B cell (primary cell): Measurements from ENCODE around the gene APOD. TPM values are rescaled to one million over a fixed set of nuclear protein-coding genes. Genes with fewer than 3 reads are reported as not detected.
"Not testable (repeated sequence)": the region's sequence is repeated elsewhere in the genome, so short reads cannot be mapped to it uniquely, and the experiment has no call there.

Source experiments
- ATAC-seq: fragments of 200-7000 bp; cut with Tn5 transposase; one replicate; pipeline ENCODE4 v1.10.0; 2021; ENCODE audit warnings: low read depth, mild to moderate bottlenecking, moderate number of reproducible peaks, moderate library complexity
- CTCF ChIA-PET: fragments of 350-600 bp; sonication (Branson Sonifier 250); formaldehyde crosslinking; loops from one replicate; lab custom pipeline; 2021; ENCODE audit warnings: antibody characterized with exemption, inconsistent platforms; lab: Charles Lee
- POLR2A ChIA-PET: fragments of 350-600 bp; sonication (Branson Sonifier 250); formaldehyde crosslinking; loops from one replicate; lab custom pipeline; 2021; ENCODE audit warnings: antibody characterized with exemption; lab: Charles Lee
- DNase-seq: peaks from one replicate; pipeline ENCODE4 v3.0.0; 2013
- H2AFZ ChIP-seq: 2 replicates; pipeline ENCODE4 v1.6.1; 2012; ENCODE audit warnings: mild to moderate bottlenecking, low read depth, low read length; ENCODE audit not compliant: insufficient read depth, poor library complexity, severe bottlenecking
- H3K27ac ChIP-seq, 2 donors: 1 replicate in 1 of 2; 2 replicates in 1 of 2; pipeline ENCODE4 v1.5.1; 2012 to 2013; ENCODE audit warnings: low read length in 2 of 2, mild to moderate bottlenecking in 2 of 2, moderate library complexity in 1 of 2
- H3K27me3 ChIP-seq, 4 experiments: fragments of 200-600 bp in 1 of 4; sonication (generic) in 1 of 4; replicated peaks in 1 of 4; 1 replicate in 2 of 4; 2 replicates in 2 of 4; pipeline versions ENCODE4 v1.6.1 to v1.7.0; 2013 to 2016; ENCODE audit warnings: low read length in 3 of 4, mild to moderate bottlenecking in 2 of 4, mixed read lengths in 1 of 4, moderate library complexity in 1 of 4; ENCODE audit not compliant: insufficient read depth in 4 of 4, control insufficient read depth in 3 of 4; ENCODE audit errors: control extremely low read depth in 1 of 4
- H3K36me3 ChIP-seq, 2 experiments: replicated peaks in 1 of 2; 1 replicate in 1 of 2; 2 replicates in 1 of 2; pipeline versions ENCODE4 v1.6.1 to v1.7.1; 2013; ENCODE audit warnings: low read length in 1 of 2; ENCODE audit not compliant: insufficient read depth in 2 of 2, control insufficient read depth in 1 of 2; ENCODE audit errors: control extremely low read depth in 1 of 2, extremely low read depth in 1 of 2
- H3K4me1 ChIP-seq, 2 donors: fragments of 200-600 bp in 1 of 2; sonication (generic) in 1 of 2; 1 replicate in 1 of 2; 2 replicates in 1 of 2; pipeline versions ENCODE4 v1.5.1 to v1.6.1; 2013 to 2017; ENCODE audit warnings: low read length in 2 of 2; ENCODE audit not compliant: control insufficient read depth in 2 of 2, insufficient read depth in 2 of 2
- H3K4me2 ChIP-seq: replicated peaks from 2 replicates; pipeline ENCODE3; 2012; ENCODE audit warnings: mild to moderate bottlenecking, low read depth, low read length; ENCODE audit not compliant: poor library complexity, severe bottlenecking
- H3K4me3 ChIP-seq, 5 experiments: fragments of 200-600 bp in 1 of 5; sonication (generic) in 1 of 5; 1 replicate in 3 of 5; 2 replicates in 2 of 5; pipeline versions ENCODE4 v1.5.1 to v1.7.0; 2011 to 2016; ENCODE audit warnings: low read length in 4 of 5, mild to moderate bottlenecking in 4 of 5, low read depth in 2 of 5, control low read depth in 1 of 5, moderate library complexity in 1 of 5; ENCODE audit not compliant: insufficient read depth in 1 of 5; ENCODE audit errors: control extremely low read depth in 1 of 5, extremely low read depth in 1 of 5
- H3K79me2 ChIP-seq: fragments of 200-600 bp; sonication (generic); one replicate; pipeline ENCODE4 v1.6.0; 2016; ENCODE audit warnings: low read length; ENCODE audit not compliant: control insufficient read depth, insufficient read depth
- H3K9ac ChIP-seq: fragments of 200-600 bp; sonication (generic); 2 replicates; pipeline ENCODE4 v1.6.1; 2017; ENCODE audit warnings: mild to moderate bottlenecking, low read length, moderate library complexity
- H3K9me3 ChIP-seq, 3 donors: one replicate each; pipeline versions ENCODE4 v1.6.1 to v1.7.1; 2013; ENCODE audit warnings: low read length in 2 of 3; ENCODE audit not compliant: control insufficient read depth in 2 of 3, insufficient read depth in 1 of 3; ENCODE audit errors: control extremely low read depth in 1 of 3
- H4K20me1 ChIP-seq: 2 replicates; pipeline ENCODE4 v1.6.0; 2012; ENCODE audit warnings: mild to moderate bottlenecking, low read length; ENCODE audit not compliant: insufficient read depth, control insufficient read depth, poor library complexity, severe bottlenecking
- H3K27ac Mint-ChIP-seq: one replicate; pipeline ENCODE4 v1.8.0; 2021; ENCODE audit warnings: mixed read lengths
- H3K27me3 Mint-ChIP-seq: one replicate; pipeline ENCODE4 v1.8.0; 2021; ENCODE audit warnings: mixed read lengths
- H3K4me1 Mint-ChIP-seq: one replicate; pipeline ENCODE4 v1.8.0; 2021; ENCODE audit warnings: mixed read lengths
- H3K4me3 Mint-ChIP-seq: one replicate; pipeline ENCODE4 v1.8.0; 2021; ENCODE audit warnings: mixed read lengths
- H3K9me3 Mint-ChIP-seq: one replicate; pipeline ENCODE4 v1.8.0; 2022; ENCODE audit warnings: mixed read lengths; ENCODE audit not compliant: insufficient read depth
- CTCF ChIP-seq: fragments of 200-600 bp; IDR thresholded peaks from one replicate; pipeline ENCODE4 v1.8.0; 2022; ENCODE audit warnings: antibody characterized with exemption, mild to moderate bottlenecking
- EZH2 ChIP-seq: IDR thresholded peaks from 2 replicates; pipeline ENCODE4 v1.6.1; 2012; ENCODE audit warnings: borderline replicate concordance, low read depth, mild to moderate bottlenecking, moderate library complexity, low read length; ENCODE audit not compliant: insufficient read depth, poor library complexity, severe bottlenecking
- WGBS: methylation state at CpG from one replicate; pipeline ENCODE4 v1.1.5; 2013; ENCODE audit warnings: missing lambda C conversion rate; ENCODE audit not compliant: insufficient coverage; 5-methylcytosine and 5-hydroxymethylcytosine counted together
- intact Hi-C: fragments of 100-400 bp; cut with micrococcal nuclease; formaldehyde crosslinking; loops from one replicate; pipeline ENCODE4 v1.10.0; 2022
- polyA plus RNA-seq: library from polyadenylated mRNA; depleted of rRNA; stranded (reverse); fragments of >200 nt; gene quantifications from 2 replicates; pipeline ENCODE4 v1.2.3, GENCODE V29; 2012
- total RNA-seq, 2 donors: library from RNA; stranded (reverse); fragments of 120-200 nt in 1 of 2; gene quantifications; 1 replicate in 1 of 2; 2 replicates in 1 of 2; pipeline versions ENCODE4 v1.2.3 to v1.2.4, GENCODE V29; 2013 to 2022

Gene APOD
- total and polyA plus RNA-seq, 2 donors (not counting 1 experiment from before 2014, with no cell fraction given), result 0.59 TPM; not detected in 1

DNA sequence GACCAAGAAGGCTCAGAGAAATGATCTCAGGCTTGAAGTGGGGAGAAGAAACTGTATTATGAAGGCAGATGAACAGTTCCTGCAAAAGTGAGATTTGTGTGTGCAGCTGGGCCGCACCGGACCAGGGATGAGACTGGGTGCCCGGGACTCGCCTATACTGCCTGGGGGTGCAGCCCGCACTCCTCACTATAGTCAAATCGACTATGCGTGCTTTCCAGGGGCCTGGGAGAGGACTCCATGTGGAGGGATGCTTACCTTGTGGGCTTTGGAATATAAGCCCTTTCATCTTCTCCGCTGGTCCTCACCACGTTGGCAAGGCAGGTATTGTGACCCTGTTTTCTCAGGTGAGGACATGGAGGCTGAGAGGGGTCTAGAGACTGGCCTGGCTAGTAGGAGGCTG is 32.9 kb upstream of the APOD start:
- intact Hi-C loops, result no loop called here
- no peaks in the 10 kb centered on the region for H3K36me3 ChIP-seq
- no peak for TF ChIP-seq EZH2
- no peak for TF ChIP-seq CTCF
- Mint-ChIP-seq H3K27ac (no peak overlapping the region), H3K4me3 (no peak overlapping the region), H3K4me1 (peaks cover 3% of the 10 kb centered on the region), H3K9me3 (no peaks in the 10 kb centered on the region), H3K27me3 (peaks cover 9% of the 10 kb centered on the region)
- no peaks in the 10 kb centered on the region for H3K9me3 ChIP-seq
- H3K27ac ChIP-seq, result no peak overlapping the region
- 75% methylated on average over 4 of the region's 9 CpGs for WGBS
- no peaks in the 10 kb centered on the region for H4K20me1 ChIP-seq
- ChIA-PET CTCF (no interaction called here), POLR2A (no interaction called here)
- H3K4me1 ChIP-seq, result peaks cover 0 to 3% of the 10 kb centered on the region in 2 donors
- no peak overlapping the region for H2AFZ ChIP-seq
- H3K9ac ChIP-seq, result no peak overlapping the region
- no peak for ATAC-seq
- DNase-seq, result no peak
- H3K4me2 ChIP-seq, result no peak overlapping the region
- no peaks in the 10 kb centered on the region for H3K79me2 ChIP-seq
- H3K27me3 ChIP-seq, result no peaks in the 10 kb centered on the region
- H3K4me3 ChIP-seq, result no peak overlapping the region

DNA sequence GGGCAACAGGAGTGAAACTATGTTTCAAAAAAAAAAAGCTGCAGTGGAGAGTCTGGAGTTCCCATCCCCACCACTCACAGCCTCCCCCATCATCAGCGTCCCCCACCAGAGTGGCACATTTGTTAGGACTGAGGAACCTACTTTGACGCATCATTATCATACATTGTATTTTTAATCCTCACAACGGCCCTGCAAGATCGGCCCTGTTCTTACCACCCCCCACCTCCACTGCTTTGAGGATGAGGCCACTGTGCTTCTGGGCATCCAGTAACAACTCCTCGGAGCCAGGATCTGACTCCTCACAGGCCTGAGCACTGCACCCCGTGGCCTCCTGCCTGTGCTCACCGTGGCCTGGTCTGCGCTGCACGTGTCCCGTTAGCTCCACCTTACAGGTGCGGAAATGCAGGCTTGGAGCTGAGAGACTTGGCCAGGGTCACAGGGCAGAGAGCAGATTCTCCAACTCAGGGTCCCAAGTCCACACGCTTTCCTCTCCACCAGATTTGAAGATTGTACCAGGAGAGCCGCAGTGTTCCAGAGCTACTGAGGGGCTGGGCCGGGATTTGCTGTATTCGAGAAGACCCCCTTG is 32.3 kb upstream of the APOD start:
- H3K27me3 ChIP-seq, H3K4me3 Mint-ChIP-seq, H3K79me2 ChIP-seq, H3K4me2 ChIP-seq, intact Hi-C loops, H3K27ac Mint-ChIP-seq, H3K9ac ChIP-seq, H3K9me3 Mint-ChIP-seq, H3K4me1 Mint-ChIP-seq, CTCF ChIA-PET, H3K4me3 ChIP-seq, H3K4me1 ChIP-seq, H3K27ac ChIP-seq, H2AFZ ChIP-seq, H3K9me3 ChIP-seq, H3K27me3 Mint-ChIP-seq, POLR2A ChIA-PET, H3K36me3 ChIP-seq, H4K20me1 ChIP-seq, DNase-seq, ATAC-seq: not testable (repeated sequence)
- WGBS, result 100% methylated on average over 1 of the region's 15 CpGs

DNA sequence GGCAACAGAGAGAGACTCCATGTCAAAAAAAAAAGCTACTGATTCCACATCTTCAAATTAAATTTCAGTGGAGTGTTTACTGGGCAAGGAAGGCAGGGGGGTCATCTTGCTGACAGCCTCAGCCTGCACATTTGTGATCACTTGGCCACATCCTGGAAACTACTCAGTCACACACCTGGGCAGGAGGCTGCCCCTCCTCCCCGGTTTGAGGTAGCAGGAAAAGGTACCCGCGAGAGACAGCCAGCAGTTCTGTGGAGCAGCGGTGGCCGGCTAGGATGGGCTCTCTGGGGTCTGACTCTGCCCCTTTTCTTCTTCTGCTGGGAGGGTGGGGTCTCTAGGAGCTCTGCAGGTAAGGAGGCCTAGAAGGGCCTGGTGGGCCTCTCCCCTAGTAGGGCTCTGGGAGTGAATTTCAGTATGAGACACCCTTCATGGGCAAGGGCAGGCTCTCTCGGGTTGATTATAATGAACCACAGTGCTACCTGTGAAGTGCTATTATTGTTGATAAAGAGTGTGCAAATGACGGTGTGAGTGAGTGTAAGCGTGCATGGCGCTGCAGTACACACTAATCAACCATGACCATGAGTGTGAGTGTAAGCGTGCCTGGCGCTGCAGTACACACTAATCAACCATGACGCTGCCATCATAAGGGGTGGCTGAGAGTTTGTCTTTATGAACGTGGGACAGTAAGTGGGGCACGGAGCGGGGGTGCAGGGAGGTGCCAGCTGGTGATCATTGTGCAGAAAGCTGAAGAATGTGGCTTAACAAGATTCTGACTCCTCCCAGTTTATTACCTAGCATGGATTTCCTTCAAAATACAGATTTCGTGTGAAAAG is 31.1 kb upstream of the APOD start:
- DNase-seq, H3K4me2 ChIP-seq, H3K4me3 ChIP-seq, H3K27me3 Mint-ChIP-seq, H3K79me2 ChIP-seq, H3K27ac Mint-ChIP-seq, H3K27me3 ChIP-seq, H3K27ac ChIP-seq, H3K9me3 ChIP-seq, intact Hi-C loops, ATAC-seq, H3K9ac ChIP-seq, H3K4me1 ChIP-seq, H4K20me1 ChIP-seq, H3K9me3 Mint-ChIP-seq, POLR2A ChIA-PET, H3K36me3 ChIP-seq, H3K4me1 Mint-ChIP-seq, H3K4me3 Mint-ChIP-seq, H2AFZ ChIP-seq, CTCF ChIA-PET: not testable (repeated sequence)
- 55% methylated on average over 2 of the region's 16 CpGs for WGBS
